ENCODE measurements around the gene CCDC88B.

DNA sequence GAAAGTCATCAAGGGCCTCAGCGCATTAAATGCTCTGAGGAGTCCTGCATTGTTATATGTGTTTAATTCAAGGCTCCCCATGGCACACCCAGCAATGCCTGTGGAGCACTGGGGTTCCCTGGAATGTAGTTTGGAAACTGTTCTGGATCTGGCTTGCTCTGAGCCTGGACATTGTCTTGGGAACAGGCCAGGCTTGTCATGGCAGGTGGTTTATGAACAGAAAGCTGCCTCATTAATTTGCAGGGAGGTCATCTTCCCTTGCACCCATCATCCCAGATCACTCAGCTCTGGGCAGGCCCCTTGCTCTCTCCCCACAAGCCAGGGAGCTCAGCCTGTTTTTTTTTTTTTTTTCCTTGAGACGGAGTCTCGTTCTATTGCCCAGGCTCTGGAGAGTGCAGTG is 51.8 kb downstream of the CCDC88B start:
- TF ChIP-seq EZH2 (IDR thresholded peaks at IDR 0.05; ENCODE audit: insufficient read depth, poor library complexity, severe bottlenecking) (no peak), EZH2phosphoT487 (IDR thresholded peaks at IDR 0.05; ENCODE audit: insufficient read depth, low read depth) (no peak)
